DND-41 (cell line): ENCODE results near the gene TMEM11.

Source experiments
- ATAC-seq: fragments of 200-7000 bp; cut with Tn5 transposase; 3 replicates; pipeline ENCODE4 v1.9.1; 2021; ENCODE audit warnings: low read depth; ENCODE audit not compliant: insufficient read depth
- DNase-seq: peaks from one replicate; pipeline ENCODE4 v3.0.0-alpha.2; 2020
- H2AFZ ChIP-seq: 2 replicates; pipeline ENCODE4 v1.6.0; 2012; ENCODE audit warnings: low read depth, low read length
- H3K27ac ChIP-seq: 2 replicates; pipeline ENCODE4 v1.5.1; 2012; ENCODE audit warnings: low read length, inconsistent platforms
- H3K27me3 ChIP-seq: fragments of 200-600 bp; sonication (generic); 2 replicates; pipeline ENCODE4 v1.6.0; 2012; ENCODE audit warnings: low read length, mild to moderate bottlenecking, inconsistent platforms; ENCODE audit not compliant: insufficient read depth, poor library complexity
- H3K36me3 ChIP-seq: 2 replicates; pipeline ENCODE4 v1.5.1; 2012; ENCODE audit warnings: low read length, inconsistent platforms; ENCODE audit not compliant: insufficient read depth
- H3K4me1 ChIP-seq: 2 replicates; pipeline ENCODE4 v1.5.1; 2012; ENCODE audit warnings: mild to moderate bottlenecking, low read length; ENCODE audit not compliant: insufficient read depth
- H3K4me2 ChIP-seq: 2 replicates; pipeline ENCODE4 v1.6.0; 2012; ENCODE audit warnings: mild to moderate bottlenecking, moderate library complexity, low read length, inconsistent platforms; ENCODE audit not compliant: insufficient read depth
- H3K4me3 ChIP-seq, 2 experiments: fragments of 200-600 bp in 1 of 2; shearing (Covaris generic) in 1 of 2; 2 replicates each; pipeline ENCODE4 v1.5.1; 2012 to 2016; ENCODE audit warnings: inconsistent platforms in 2 of 2, low read length in 2 of 2, mild to moderate bottlenecking in 2 of 2, low read depth in 1 of 2, moderate library complexity in 1 of 2
- H3K79me2 ChIP-seq: 2 replicates; pipeline ENCODE4 v1.6.0; 2012; ENCODE audit warnings: low read length, inconsistent platforms; ENCODE audit not compliant: insufficient read depth
- H3K9ac ChIP-seq: 2 replicates; pipeline ENCODE4 v1.6.0; 2012; ENCODE audit warnings: low read depth, mild to moderate bottlenecking, inconsistent platforms, low read length, moderate library complexity
- H3K9me3 ChIP-seq: 2 replicates; pipeline ENCODE4 v1.5.1; 2012; ENCODE audit warnings: low read length, moderate library complexity, mild to moderate bottlenecking, inconsistent platforms; ENCODE audit not compliant: insufficient read depth, severe bottlenecking
- H4K20me1 ChIP-seq: 2 replicates; pipeline ENCODE4 v1.6.0; 2012; ENCODE audit warnings: low read length; ENCODE audit not compliant: insufficient read depth
- EZH2 ChIP-seq: IDR thresholded peaks from 3 replicates; pipeline ENCODE4 v1.6.1; 2012; ENCODE audit warnings: borderline replicate concordance, low read depth, mild to moderate bottlenecking, moderate library complexity, low read length, inconsistent platforms; ENCODE audit not compliant: severe bottlenecking
- TF ChIP-seq, protein P1 (sequence below): IDR thresholded peaks from 2 replicates; pipeline ENCODE4 v1.5.1; 2012; ENCODE audit warnings: borderline replicate concordance, low read length, moderate library complexity, mild to moderate bottlenecking; ENCODE audit not compliant: poor library complexity, severe bottlenecking; ENCODE audit errors: extremely low read depth

The TMEM11 gene

GRCh38 chr17:21186399-21187187, 27.4 kb downstream of the TMEM11 start:
- Histone ChIP-seq H3K27me3 (no peaks in the 10 kb centered on the region), H4K20me1 (peaks cover 3% of the 10 kb centered on the region; the same call in 1 of the 2 replicates), H3K4me3 (no peak overlapping the region), H2AFZ (no peak overlapping the region), H3K79me2 (no peaks in the 10 kb centered on the region), H3K9me3 (no peaks in the 10 kb centered on the region), H3K9ac (no peak overlapping the region), H3K4me1 (no peaks in the 10 kb centered on the region), H3K27ac (no peak overlapping the region), H3K4me2 (no peak overlapping the region), H3K36me3 (peaks cover 52% of the 10 kb centered on the region)
- DNase-seq (no peak), ATAC-seq (no peak)
- TF ChIP-seq EZH2 = no peak
- TF ChIP-seq, protein P1, sequence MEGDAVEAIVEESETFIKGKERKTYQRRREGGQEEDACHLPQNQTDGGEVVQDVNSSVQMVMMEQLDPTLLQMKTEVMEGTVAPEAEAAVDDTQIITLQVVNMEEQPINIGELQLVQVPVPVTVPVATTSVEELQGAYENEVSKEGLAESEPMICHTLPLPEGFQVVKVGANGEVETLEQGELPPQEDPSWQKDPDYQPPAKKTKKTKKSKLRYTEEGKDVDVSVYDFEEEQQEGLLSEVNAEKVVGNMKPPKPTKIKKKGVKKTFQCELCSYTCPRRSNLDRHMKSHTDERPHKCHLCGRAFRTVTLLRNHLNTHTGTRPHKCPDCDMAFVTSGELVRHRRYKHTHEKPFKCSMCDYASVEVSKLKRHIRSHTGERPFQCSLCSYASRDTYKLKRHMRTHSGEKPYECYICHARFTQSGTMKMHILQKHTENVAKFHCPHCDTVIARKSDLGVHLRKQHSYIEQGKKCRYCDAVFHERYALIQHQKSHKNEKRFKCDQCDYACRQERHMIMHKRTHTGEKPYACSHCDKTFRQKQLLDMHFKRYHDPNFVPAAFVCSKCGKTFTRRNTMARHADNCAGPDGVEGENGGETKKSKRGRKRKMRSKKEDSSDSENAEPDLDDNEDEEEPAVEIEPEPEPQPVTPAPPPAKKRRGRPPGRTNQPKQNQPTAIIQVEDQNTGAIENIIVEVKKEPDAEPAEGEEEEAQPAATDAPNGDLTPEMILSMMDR = no peak

DNA sequence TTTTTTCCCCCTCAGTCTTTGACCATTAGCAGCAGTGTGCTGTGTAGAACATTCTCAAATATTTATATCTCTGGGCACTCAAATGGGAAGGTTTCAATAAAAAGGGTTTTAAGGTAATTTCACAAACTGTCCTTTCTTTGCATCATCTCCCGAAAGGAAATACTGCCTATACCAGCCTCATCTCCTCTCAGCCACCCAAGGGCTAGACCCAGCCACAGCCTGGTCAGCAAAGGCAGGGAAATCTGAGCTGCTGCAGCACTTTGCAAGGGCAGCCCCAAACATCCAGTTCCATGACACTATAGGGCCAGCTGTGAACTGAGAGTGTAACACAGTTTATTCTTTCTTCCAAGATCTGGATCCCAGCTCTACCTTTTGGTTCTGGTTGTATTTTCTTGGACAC, 28.9 kb downstream of the TMEM11 start:
- peaks cover 41% of the 10 kb centered on the region for H3K36me3 ChIP-seq
- H3K79me2 ChIP-seq = no peaks in the 10 kb centered on the region

GRCh38 chr17:21184570-21184969, 29.4 kb downstream of the TMEM11 start:
- Histone ChIP-seq H3K9ac (no peak overlapping the region), H3K4me3 (no peak overlapping the region), H3K4me1 (no peaks in the 10 kb centered on the region), H2AFZ (no peak overlapping the region), H3K27ac (no peak overlapping the region), H3K4me2 (no peak overlapping the region), H3K27me3 (no peaks in the 10 kb centered on the region), H3K36me3 (peaks cover 41% of the 10 kb centered on the region), H3K79me2 (no peaks in the 10 kb centered on the region), H3K9me3 (no peaks in the 10 kb centered on the region), H4K20me1 (no peaks in the 10 kb centered on the region)
- no peak for TF ChIP-seq EZH2
- TF ChIP-seq, protein P1 = no peak
- ATAC-seq = no peak
- DNase-seq = no peak

More for the DNA sequence above, 28.9 kb downstream of the TMEM11 start:
- H4K20me1 ChIP-seq = no peaks in the 10 kb centered on the region
- ATAC-seq = no peak
- no peak overlapping the region for H3K4me3 ChIP-seq
- H3K4me2 ChIP-seq = no peak overlapping the region
- no peak overlapping the region for H3K9ac ChIP-seq
- H3K27me3 ChIP-seq = no peaks in the 10 kb centered on the region
- TF ChIP-seq EZH2 = no peak
- TF ChIP-seq, protein P1 = no peak
- H3K4me1 ChIP-seq = no peaks in the 10 kb centered on the region
- H3K9me3 ChIP-seq = no peaks in the 10 kb centered on the region
- DNase-seq = no peak
- no peak overlapping the region for H3K27ac ChIP-seq
- H2AFZ ChIP-seq = no peak overlapping the region
